ENCODE results near the gene TEX47. TPM values are rescaled to one million over a fixed set of nuclear protein-coding genes. Genes with fewer than 3 reads are reported as not detected.

TEX47 gene
- total RNA-seq, 1 donor from 2014 or later: not detected

DNA sequence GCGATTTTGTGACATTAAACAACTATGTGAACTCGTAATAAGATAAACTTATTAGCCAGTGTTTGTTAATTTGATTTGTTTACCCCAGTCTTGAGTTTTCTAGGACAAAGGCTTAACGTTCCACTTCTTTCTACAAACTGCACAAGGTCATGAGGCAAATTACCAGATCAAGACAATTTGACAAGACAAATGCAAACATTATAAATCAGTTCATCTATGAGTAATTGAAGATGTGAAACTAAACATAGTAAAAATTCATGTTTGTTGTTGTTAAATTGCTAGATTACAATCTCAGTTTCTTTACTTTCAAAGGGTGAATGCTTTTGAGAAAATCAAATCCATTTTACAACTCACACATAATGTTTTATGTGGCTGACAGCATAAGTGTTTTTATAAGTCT, 49.4 kb downstream of the TEX47 start:
- no peak for DNase-seq (ENCODE audit: low read depth in 2 of 2)

Other genes starting within 250 kb of the TEX47 start
- gene ZNF804B, start 36.0 kb downstream of the TEX47 start, total RNA-seq: not detected in 2 replicates

Measured in dermis microvascular lymphatic vessel endothelial cell (primary cell).